GM19397 (cell line): Measurements from ENCODE around the gene TENT5C.

ENCODE experiments used
- ATAC-seq: cut with Tn5 transposase; IDR thresholded peaks from one replicate; pipeline ENCODE4 v1.9.1; 2021; ENCODE audit warnings: mild to moderate bottlenecking, moderate library complexity; ENCODE audit not compliant: unreplicated experiment

The TENT5C gene

GRCh38 chr1:117653732-117654492 lies 48.1 kb downstream of the TENT5C start:
- peak; percentile 19 for ATAC-seq

DNA sequence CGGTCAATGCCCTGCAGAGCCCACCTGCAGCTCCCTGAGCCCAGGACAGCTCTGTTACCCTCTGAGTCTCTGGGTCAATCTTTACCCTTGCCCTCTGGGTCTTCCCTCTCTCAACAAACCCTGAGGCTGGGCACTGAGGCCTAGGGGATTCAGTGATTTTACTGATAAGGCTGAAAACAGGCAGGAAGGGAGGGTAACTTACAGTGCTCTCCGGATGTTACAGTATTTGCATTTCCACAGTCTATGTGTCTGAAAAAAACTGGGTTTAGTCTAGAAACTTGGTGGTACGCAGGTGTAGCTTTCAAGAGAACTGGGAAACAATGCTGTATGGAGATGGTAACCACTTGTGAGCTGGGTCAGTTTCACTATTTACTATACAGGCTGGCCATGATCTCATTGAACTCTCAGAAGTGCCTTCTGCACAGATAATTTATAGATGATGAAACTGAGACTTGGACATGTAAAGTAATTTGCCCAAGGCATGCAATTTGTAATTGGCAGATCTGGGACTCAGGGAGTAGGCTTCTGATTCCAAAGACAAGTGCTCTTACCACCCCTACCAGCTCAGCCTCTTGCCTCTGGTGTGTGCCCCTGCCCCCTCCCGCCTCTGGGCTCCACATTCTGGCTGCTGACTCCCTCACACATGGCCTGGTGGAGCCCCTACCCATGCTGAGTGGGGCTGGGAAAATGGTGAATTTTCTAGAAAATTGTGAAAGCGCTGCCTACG lies 48.8 kb downstream of the TENT5C start:
- ATAC-seq = peak; percentile 77

DNA sequence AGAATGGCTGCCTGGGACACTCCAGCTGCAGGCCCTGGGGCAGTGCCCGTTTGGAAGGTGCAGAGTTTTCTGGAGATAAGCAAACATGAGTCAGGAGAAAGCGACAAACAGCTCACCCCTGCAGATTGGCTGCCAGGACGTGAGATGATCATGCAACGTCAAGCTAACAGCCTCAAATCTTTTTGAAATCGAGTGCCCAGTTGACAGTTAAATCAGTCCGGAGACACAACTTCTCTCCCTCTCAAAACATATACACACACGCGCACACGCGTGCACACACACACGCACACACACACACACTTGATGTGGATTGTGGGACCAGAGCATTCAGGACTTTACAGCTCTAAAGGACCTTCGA lies 49.4 kb downstream of the TENT5C start:
- no peak for ATAC-seq

- ATAC-seq = peak; percentile 43
Measured at GRCh38 chr1:117656202-117656641, 50.4 kb downstream of the TENT5C start.

- ATAC-seq = no peak
Measured at GRCh38 chr1:117657031-117657430, 51.2 kb downstream of the TENT5C start.

DNA sequence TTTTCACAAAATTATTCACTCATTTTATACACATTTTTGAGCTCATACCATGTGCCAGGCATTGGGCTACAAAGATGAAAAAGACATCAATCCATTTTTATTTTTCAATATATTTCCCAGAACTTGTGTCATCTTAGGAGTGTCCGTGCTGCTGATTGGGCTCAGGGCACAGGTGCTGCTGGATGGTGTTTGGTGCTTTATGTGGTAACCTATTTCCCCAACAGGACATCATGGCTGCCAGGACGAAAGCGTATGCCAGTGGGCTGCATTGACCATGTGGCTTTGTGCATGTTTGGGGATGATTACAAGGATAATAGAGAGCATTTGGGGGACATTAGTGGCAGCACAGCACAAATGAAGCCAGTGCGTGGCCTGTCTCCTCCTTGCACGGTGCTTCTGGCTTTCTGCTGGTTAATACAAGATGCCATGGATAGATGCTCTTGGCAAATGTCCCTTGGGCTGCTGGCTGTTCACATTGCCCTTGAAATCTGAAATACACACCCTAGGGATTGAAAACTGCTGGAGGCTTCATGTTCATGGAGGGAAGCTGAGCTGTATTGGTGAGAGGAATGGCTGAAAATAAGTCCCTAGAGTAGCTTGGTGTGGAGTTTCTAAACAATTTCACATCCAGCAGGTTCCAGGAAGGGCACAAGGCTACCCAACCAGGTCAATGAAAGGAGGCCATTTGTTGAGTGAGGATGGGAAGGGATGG lies 52.3 kb downstream of the TENT5C start:
- ATAC-seq = no peak

DNA sequence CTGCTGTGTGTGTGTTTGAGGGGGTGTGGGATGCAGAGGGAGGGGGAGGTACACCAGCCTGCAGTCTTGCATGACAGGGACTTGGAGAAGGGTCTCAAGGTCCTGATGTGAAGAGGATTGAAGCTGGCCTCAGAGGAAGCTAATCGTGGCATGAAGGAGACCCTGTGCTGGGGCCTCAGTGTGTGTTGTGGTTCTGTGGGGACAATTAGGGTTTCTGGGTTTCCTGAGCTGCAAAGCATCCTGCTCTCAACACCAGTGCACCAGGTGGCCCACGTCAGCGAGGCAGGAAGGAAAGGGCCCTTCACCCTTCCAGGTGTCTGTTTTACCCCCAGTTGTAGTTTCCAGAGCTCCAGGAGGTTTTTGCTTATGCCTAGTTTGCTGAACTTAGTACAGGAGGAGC lies 52.8 kb downstream of the TENT5C start:
- ATAC-seq = peak; percentile 29

DNA sequence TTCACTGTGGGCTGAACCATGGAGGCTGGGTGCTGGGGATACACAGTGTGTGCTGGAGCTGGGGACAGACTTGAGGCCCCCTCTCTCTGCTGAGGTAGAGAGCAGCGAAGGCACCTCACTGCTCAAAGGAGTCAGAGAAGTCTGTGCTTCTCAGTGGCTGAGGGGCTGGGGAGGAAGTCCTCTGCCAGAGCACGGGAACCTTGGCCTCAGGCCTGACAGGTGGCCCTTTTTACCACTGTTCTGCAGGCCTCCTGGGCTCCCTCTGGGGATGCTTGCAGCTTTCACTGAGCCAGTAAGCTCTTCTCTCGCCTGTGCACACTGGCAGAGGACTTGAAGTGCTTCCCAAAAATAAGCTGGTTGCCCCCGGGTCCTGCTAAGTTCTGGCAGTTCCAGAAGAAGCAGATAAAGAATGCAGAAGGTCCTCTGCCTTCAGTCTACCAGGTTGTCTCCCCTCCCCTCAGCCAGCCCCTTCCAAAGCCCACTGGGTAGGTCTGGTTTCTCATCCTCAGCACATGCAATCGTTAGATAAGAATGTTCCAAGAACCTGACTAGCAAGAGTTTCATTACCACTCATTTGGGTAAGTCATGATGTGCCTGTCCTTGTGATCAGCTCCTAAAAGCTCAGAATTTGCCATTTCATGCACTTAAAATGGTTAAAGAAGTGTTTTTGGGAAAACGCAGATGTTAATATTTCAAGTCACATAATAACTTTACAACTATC lies 53.9 kb downstream of the TENT5C start:
- no peak for ATAC-seq

DNA sequence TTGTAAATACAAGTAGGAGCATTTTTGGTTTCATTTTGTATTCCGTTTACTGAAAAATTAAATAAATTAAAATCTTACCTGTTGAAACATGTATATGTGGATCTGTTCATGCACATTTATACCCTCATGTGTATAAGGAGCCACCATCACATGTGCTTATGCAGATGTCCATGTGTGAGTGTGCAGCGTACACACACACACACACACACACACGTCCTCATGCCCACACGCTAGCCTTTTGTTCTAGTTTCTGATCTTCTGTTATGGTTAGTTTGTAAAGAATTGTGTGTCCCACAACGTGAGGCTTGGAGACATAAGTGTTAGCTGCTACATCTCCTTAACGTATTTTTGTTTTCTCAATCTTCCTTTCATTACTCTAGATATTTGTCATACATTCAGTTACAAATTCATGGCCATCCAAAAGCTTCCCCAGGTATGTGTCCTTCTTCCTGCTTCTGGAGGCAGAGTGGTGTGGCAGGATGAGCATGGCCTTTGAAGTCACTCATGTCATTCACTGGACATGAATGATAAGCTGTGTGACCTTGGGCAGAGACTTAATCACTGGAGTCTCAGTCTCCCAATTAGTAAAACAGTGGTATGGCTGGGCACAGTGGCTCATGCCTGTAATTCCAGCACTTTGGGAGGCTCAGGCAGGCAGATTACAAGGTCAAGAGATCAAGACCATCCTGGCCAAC lies 54.6 kb downstream of the TENT5C start:
- no peak for ATAC-seq

DNA sequence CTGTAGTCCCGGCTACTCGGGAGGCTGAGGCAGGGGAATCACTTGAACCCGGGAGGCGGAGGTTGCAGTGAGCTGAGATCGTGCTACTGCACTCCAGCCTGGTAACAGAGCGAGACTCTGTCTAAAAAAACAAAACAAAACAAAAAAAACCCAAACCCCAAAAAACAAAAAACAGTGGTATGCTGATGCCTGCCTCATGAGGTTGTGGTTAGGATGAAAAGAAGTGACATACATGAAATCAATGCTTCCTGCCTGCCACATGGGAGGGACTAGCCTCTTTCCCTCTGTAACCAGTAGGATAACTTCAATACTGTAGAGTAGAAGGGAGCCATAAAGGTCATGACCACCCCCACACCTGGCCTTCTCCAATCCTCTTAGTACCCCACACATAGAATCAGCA lies 55.2 kb downstream of the TENT5C start:
- no peak for ATAC-seq

GRCh38 chr1:117662667-117663066 lies 56.8 kb downstream of the TENT5C start:
- no peak for ATAC-seq

DNA sequence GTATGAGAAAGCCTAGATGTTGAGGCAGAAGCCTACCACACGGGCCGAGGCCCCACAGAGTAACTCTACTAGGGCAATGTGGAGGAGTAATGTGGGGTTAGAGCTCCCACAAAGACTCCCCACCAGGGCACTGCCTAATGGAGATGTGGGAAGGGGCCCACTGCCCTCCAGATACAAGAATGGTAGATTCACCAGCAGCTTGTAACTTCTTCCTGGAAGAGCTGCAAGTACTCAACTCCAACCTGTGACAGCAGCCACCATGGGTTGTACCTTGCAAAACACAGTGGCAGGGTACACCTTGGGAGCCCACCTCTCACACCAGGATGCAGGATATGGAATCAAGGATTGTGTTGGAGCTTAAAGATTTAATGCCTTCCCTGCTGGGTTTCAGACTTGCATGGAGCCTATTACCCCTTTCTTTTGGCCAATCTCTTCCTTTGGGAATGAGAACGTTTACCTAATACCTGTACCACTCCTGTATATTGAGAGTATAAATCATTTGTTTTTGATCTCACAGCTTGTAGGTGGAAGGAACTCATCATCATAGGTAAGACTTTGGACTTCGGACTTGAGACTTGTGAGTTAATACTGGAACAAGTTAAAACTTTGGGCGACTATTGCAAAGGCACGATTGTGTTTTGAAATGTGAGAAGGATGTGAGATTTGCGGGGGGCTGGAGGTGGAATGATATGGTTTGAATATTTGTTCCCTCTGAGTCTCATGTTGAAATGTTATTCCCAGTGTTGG lies 57.5 kb downstream of the TENT5C start:
- ATAC-seq = no peak

DNA sequence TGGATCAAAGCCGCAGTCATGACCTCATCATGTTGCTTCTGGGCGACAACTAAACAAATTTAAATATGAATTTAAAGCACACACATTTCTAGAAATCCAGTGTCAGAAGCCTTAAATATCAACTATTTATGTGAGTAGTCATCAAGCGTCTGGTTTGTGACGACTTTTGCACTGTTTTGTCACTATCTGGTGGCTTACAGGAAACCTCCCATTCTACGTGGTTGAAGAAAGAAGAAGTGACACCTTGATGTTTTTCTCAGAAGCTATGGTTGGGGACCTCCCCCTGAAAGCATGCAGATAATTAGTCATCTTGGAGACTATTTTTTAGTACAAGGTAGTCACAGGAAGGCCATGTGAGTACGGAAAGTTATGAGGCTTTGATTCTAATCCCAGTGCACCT lies 58.5 kb downstream of the TENT5C start:
- peak; percentile 98 for ATAC-seq

DNA sequence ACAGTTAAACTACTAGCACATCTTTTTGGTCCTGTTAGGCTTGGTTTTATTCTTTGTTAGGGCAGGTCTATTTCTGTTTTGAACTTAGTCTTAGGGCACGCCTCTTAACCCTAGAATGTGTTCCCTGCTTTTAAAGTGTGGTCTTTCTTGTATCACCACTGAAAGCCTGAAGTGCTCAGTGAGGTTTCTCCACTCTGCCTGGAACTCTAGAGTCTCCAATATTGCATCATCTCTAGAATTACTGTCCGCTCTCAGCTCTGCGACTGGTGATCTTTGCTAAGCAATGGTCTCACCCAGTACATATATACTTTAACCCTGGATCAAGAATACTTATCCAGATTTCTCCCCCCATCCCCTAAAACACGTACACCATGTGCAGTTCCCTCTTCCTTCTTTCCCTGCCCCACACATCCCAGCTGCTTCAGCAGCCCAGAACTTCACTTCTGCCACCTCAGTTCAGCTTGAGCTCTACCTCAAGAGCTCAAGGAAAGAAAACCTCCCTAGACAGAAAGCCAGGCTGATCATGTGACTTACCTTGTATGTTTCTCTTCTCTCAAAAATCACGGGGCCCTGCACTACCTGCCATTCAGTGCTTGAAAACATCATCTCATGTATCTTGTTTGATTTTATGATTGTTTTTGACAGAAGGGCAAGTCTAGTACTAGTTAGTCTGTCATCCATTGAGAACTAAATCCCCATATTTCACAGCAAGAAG lies 59.9 kb downstream of the TENT5C start:
- no peak for ATAC-seq

- ATAC-seq = no peak
Measured at GRCh38 chr1:117669572-117669971, 63.7 kb downstream of the TENT5C start.

GRCh38 chr1:117670976-117671780 lies 65.3 kb downstream of the TENT5C start:
- ATAC-seq = no peak

DNA sequence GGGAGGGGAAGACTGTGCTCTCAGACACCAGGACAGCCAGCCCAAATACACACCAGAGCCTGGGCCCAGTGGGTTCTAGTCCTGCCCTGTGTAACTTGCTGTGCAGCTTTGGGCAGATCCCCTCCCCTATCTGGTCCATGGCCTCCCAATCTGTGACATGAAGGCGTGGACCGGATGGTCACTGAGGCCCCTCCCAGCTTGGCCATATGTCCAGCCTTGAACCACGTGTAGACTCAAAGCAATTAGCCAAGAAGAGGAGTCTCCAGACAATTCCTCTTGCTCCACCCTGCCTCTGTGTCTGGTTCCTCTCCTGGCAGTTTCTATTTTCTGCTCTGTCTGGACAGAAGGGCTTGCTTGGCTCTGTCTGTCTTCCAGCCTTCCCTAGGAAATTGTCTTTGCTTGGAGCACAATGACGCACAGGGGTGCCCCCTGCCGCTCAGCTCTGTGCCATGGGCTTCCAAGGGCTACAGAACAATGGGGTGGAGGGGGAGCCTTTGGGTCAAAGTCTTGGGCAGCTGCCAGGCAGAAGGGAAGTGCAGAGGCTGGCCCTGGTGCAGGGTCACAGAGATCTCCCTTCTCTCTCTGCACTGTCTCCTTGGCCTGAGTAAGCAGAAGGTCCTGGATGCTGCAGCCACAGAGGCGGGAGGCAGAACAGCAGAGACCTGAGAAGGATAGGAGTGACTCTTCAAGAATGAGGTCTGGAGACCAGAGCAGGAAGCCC lies 66.1 kb downstream of the TENT5C start:
- no peak for ATAC-seq

- ATAC-seq = no peak
Measured at GRCh38 chr1:117672756-117673155, 66.9 kb downstream of the TENT5C start.
